HepG2 (cell line): Measurements from ENCODE around the gene BTF3L4. TPM values are rescaled to one million over a fixed set of nuclear protein-coding genes. Genes with fewer than 3 reads are reported as not detected.

Experiments used
- CBFB ChIP-seq: sonication (generic); formaldehyde crosslinking; IDR thresholded peaks from 2 replicates; pipeline ENCODE4 v1.4.0; 2020; ENCODE audit warnings: missing genetic modification reagents
- CEBPG ChIP-seq: IDR thresholded peaks from 2 replicates; pipeline ENCODE4 v1.6.1; 2016
- CHCHD3 ChIP-seq: sonication (generic); formaldehyde crosslinking; IDR thresholded peaks from 2 replicates; pipeline ENCODE4 v1.8.0; 2022; ENCODE audit warnings: mild to moderate bottlenecking, missing genetic modification reagents, moderate library complexity
- ELF1 ChIP-seq: sonication (generic); formaldehyde crosslinking; IDR thresholded peaks from 2 replicates; pipeline ENCODE4 v1.4.0; 2020; ENCODE audit warnings: missing genetic modification reagents
- GPN1 ChIP-seq: sonication (generic); formaldehyde crosslinking; IDR thresholded peaks from 2 replicates; pipeline ENCODE4 v1.5.1; 2020; ENCODE audit warnings: missing genetic modification reagents, borderline replicate concordance
- MXD4 ChIP-seq: IDR thresholded peaks from 2 replicates; pipeline ENCODE4 v1.6.1; 2016; ENCODE audit warnings: mild to moderate bottlenecking, missing biosample characterization, missing genetic modification reagents
- NR2F1 ChIP-seq, 2 experiments: fragments of 450-650 bp in 1 of 2; formaldehyde crosslinking in 1 of 2; IDR thresholded peaks; 2 replicates each; pipeline versions ENCODE4 v1.5.0 to v1.6.1; 2016 to 2020; ENCODE audit warnings: mild to moderate bottlenecking in 1 of 2, missing compliant biosample characterization in 1 of 2, missing genetic modification reagents in 1 of 2, moderate library complexity in 1 of 2
- PAF1 ChIP-seq: IDR thresholded peaks from 2 replicates; pipeline ENCODE4 v1.6.1; 2016; ENCODE audit warnings: missing genetic modification reagents, missing compliant biosample characterization
- PCBP1 ChIP-seq: fragments of 200-400 bp; formaldehyde crosslinking; IDR thresholded peaks from 2 replicates; pipeline ENCODE4 v1.6.1; 2017; ENCODE audit warnings: mild to moderate bottlenecking, low read depth, low read length, borderline replicate concordance
- PHF8 ChIP-seq: sonication (generic); formaldehyde crosslinking; IDR thresholded peaks from 2 replicates; pipeline ENCODE4 v1.5.0; 2020; ENCODE audit warnings: missing genetic modification reagents
- POGZ ChIP-seq: sonication (generic); formaldehyde crosslinking; IDR thresholded peaks from 2 replicates; pipeline ENCODE4 v1.4.0; 2020; ENCODE audit warnings: mild to moderate bottlenecking, missing genetic modification reagents
- RNF219 ChIP-seq: sonication (generic); formaldehyde crosslinking; IDR thresholded peaks from 2 replicates; pipeline ENCODE4 v1.5.0; 2020; ENCODE audit warnings: mild to moderate bottlenecking, missing genetic modification reagents
- SOX5 ChIP-seq: IDR thresholded peaks from 2 replicates; pipeline ENCODE4 v1.6.1; 2016; ENCODE audit warnings: borderline replicate concordance
- SP1 ChIP-seq, 2 experiments: fragments of 450-650 bp in 1 of 2; sonication (generic) in 1 of 2; formaldehyde crosslinking in 1 of 2; IDR thresholded peaks; 2 replicates each; pipeline versions ENCODE4 v1.4.0 to v1.6.1; 2016 to 2020; ENCODE audit warnings: missing genetic modification reagents in 1 of 2
- TFDP1 ChIP-seq: IDR thresholded peaks from 2 replicates; pipeline ENCODE4 v1.6.1; 2016; ENCODE audit warnings: missing compliant biosample characterization, missing genetic modification reagents, borderline replicate concordance
- ZFP36L2 ChIP-seq: sonication (generic); formaldehyde crosslinking; IDR thresholded peaks from 2 replicates; pipeline ENCODE4 v1.4.0; 2020; ENCODE audit warnings: missing genetic modification reagents
- ZNF224 ChIP-seq: sonication (generic); formaldehyde crosslinking; IDR thresholded peaks from 2 replicates; pipeline ENCODE4 v1.5.0; 2020; ENCODE audit warnings: mild to moderate bottlenecking, missing genetic modification reagents
- ZNF710 ChIP-seq: sonication (generic); formaldehyde crosslinking; IDR thresholded peaks from 2 replicates; pipeline ENCODE4 v1.5.0; 2020; ENCODE audit warnings: mild to moderate bottlenecking, missing genetic modification reagents, borderline replicate concordance
- ZNF747 ChIP-seq: sonication (generic); formaldehyde crosslinking; IDR thresholded peaks from 2 replicates; pipeline ENCODE4 v1.8.1; 2023; ENCODE audit warnings: missing genetic modification reagents, mild to moderate bottlenecking, borderline replicate concordance
- ZNF766 ChIP-seq: sonication (generic); formaldehyde crosslinking; IDR thresholded peaks from 2 replicates; pipeline ENCODE4 v1.5.0; 2020; ENCODE audit warnings: missing genetic modification reagents, borderline replicate concordance
- ZNF784 ChIP-seq: sonication (generic); formaldehyde crosslinking; IDR thresholded peaks from 2 replicates; pipeline ENCODE4 v1.5.1; 2020; ENCODE audit warnings: missing genetic modification reagents, mild to moderate bottlenecking, borderline replicate concordance
- ZNF883 ChIP-seq: sonication (generic); formaldehyde crosslinking; IDR thresholded peaks from 2 replicates; pipeline ENCODE4 v1.5.1; 2020; ENCODE audit warnings: mild to moderate bottlenecking, missing genetic modification reagents; ENCODE audit errors: not compliant biosample characterization
- polyA plus RNA-seq, 8 experiments: library from polyadenylated mRNA; depleted of rRNA in 3 of 8; stranded (reverse) in 7 of 8; unstranded in 1 of 8; fragments of >200 nt; fragmentation: Illumina TruSeq in 4 of 8; extraction: Trizol in 4 of 8; gene quantifications; 2 replicates each; pipeline versions ENCODE4 v1.2.1 to v1.2.3, GENCODE V29; 2011 to 2016; ENCODE audit warnings: low read depth in 4 of 8, missing spikeins in 1 of 8, mixed read lengths in 1 of 8; ENCODE audit not compliant: insufficient read depth in 1 of 8
- total RNA-seq, 5 experiments: library from RNA; depleted of rRNA; stranded (reverse); fragments of >200 nt; fragmentation: Illumina TruSeq; extraction: Trizol; gene quantifications; 2 replicates each; pipeline ENCODE4 v1.2.3, GENCODE V29; 2016; ENCODE audit warnings: low read depth in 1 of 5

The BTF3L4 gene
- total and polyA plus RNA-seq, 2 of the 13 experiments (the other 11 are each of a cell fraction or from before 2014, with no cell fraction given): 59.0 to 74.3 TPM

- TF ChIP-seq PCBP1 (peak; percentile 33; the same call in 1 of the 2 replicates), ZNF710 (CRISPR knock-in tag) (0 out of 2 replicates have a peak, but pooled peaks have one; percentile 52), PHF8 (peak; percentile 91), SOX5 (CRISPR knock-in tag) (no peak), CHCHD3 (0 out of 2 replicates have a peak, but pooled peaks have one; percentile 28), RNF219 (no peak), ZNF766 (CRISPR knock-in tag) (no peak), ZNF883 (peak; percentile 78), PAF1 (CRISPR knock-in tag) (no peak), ZNF224 (no peak), NR2F1 (CRISPR knock-in tag; IDR thresholded peaks at IDR 0.05) (no peak), CBFB (CRISPR knock-in tag) (0 out of 2 replicates have a peak, but pooled peaks have one; percentile 29), CEBPG (CRISPR knock-in tag) (no peak), ZNF747 (CRISPR knock-in tag) (peak; percentile 66; the same call in 1 of the 2 replicates), GPN1 (CRISPR knock-in tag) (no peak), POGZ (CRISPR knock-in tag) (peak; percentile 55), MXD4 (CRISPR knock-in tag) (peak; percentile 67; the same call in 1 of the 2 replicates), TFDP1 (peak; percentile 69; the same call in 1 of the 2 replicates), SP1 (IDR thresholded peaks at IDR 0.05) (no peak), SP1 (CRISPR knock-in tag; IDR thresholded peaks at IDR 0.05) (peak; percentile 33; the same call in 1 of the 2 replicates), ELF1 (CRISPR knock-in tag) (0 out of 2 replicates have a peak, but pooled peaks have one; percentile 7), ZNF784 (CRISPR knock-in tag) (peak; percentile 51; the same call in 1 of the 2 replicates), ZFP36L2 (CRISPR knock-in tag) (no peak)
Measured at GRCh38 chr1:52056163-52056936, at the start of gene BTF3L4 (continued).
